AG04450 (cell line): ENCODE measurements around the gene ARMCX4. TPM values are rescaled to one million over a fixed set of nuclear protein-coding genes. Genes with fewer than 3 reads are reported as not detected.
A peak's percentile ranks its signal among the peaks of the same experiment; 100 is the strongest.

Experiments used
- CTCF ChIA-PET: fragments of 300-600, 350-600 bp; formaldehyde crosslinking; extraction: SDS; loops from one replicate; lab custom pipeline; 2022; ENCODE audit warnings: antibody characterized with exemption, inconsistent platforms; lab: Charles Lee
- POLR2A ChIA-PET: fragments of 350-600 bp; formaldehyde crosslinking; extraction: SDS; loops from one replicate; lab custom pipeline; 2021; ENCODE audit warnings: antibody characterized with exemption, inconsistent platforms; lab: Yijun Ruan, JAX
- DNase-seq: peaks from one replicate; pipeline ENCODE4 v3.0.0-alpha.2; 2011; ENCODE audit warnings: low read depth, low spot score
- H3K27ac ChIP-seq: one replicate; pipeline ENCODE4 v1.5.1; 2012; ENCODE audit warnings: low read depth, low read length, control low read depth
- H3K27me3 ChIP-seq: one replicate; pipeline ENCODE4 v1.6.0; 2012; ENCODE audit warnings: low read length; ENCODE audit not compliant: control insufficient read depth, insufficient read depth
- H3K4me3 ChIP-seq: 2 replicates; pipeline ENCODE4 v1.5.1; 2011; ENCODE audit warnings: mild to moderate bottlenecking, low read depth, low read length, control low read depth
- H3K9me3 ChIP-seq: 2 replicates; pipeline ENCODE4 v1.5.1; 2012; ENCODE audit warnings: low read length; ENCODE audit not compliant: control insufficient read depth, insufficient read depth
- CTCF ChIP-seq: IDR thresholded peaks from 2 replicates; pipeline ENCODE4 v1.5.1; 2011; ENCODE audit warnings: low read depth, low read length, control low read depth, inconsistent platforms
- polyA minus RNA-seq: library from RNA; depleted of rRNA, polyadenylated mRNA; stranded (reverse); fragments of >200 nt; gene quantifications from 2 replicates; pipeline ENCODE4 v1.2.3, GENCODE V29; 2011; rRNA and poly(A)+ RNA removed
- polyA plus RNA-seq: library from polyadenylated mRNA; depleted of rRNA; stranded (reverse); fragments of >200 nt; gene quantifications from 2 replicates; pipeline ENCODE4 v1.2.3, GENCODE V29; 2011; rRNA removed

Gene ARMCX4
- polyA plus RNA-seq (5.9 and 6.4 TPM in 2 replicates), polyA minus RNA-seq (6.1 and 6.6 TPM in 2 replicates)

GRCh38 chrX:101485212-101485949 lies at the start of gene ARMCX4:
ARMCX4 (plus strand) TSS chrX:101485456; CDS start chrX:101488590, 3,134 bp downstream.
- CTCF ChIA-PET: no interaction called here
- peak; percentile 26 for DNase-seq
- POLR2A ChIA-PET: interaction anchor here (0.9 kb wide), 1 partner anchor 70 kb away, joined by 3 read pairs; no protein-coding TSS in a partner anchor
- no peak for TF ChIP-seq CTCF
- H3K4me3 ChIP-seq: peak within 1 kb of the TSS; percentile 69
- no peaks in the 10 kb centered on the region for H3K27me3 ChIP-seq
- peak within 1 kb of the TSS; percentile 65 for H3K27ac ChIP-seq
- no peaks in the 10 kb centered on the region for H3K9me3 ChIP-seq

- Histone ChIP-seq H3K27ac (no peak overlapping the region), H3K27me3 (no peaks in the 10 kb centered on the region), H3K9me3 (no peaks in the 10 kb centered on the region), H3K4me3 (no peak overlapping the region)
- DNase-seq: no peak
- no peak for TF ChIP-seq CTCF
- POLR2A ChIA-PET: no interaction called here
- CTCF ChIA-PET: no interaction called here
Measured at GRCh38 chrX:101442085-101442484, 43.2 kb upstream of the ARMCX4 start.

- no peaks in the 10 kb centered on the region for H3K27me3 ChIP-seq
- TF ChIP-seq CTCF: no peak
- no peaks in the 10 kb centered on the region for H3K9me3 ChIP-seq
- no peak for DNase-seq
- POLR2A ChIA-PET: no interaction called here
- no peak overlapping the region for H3K4me3 ChIP-seq
- no peak overlapping the region for H3K27ac ChIP-seq
- CTCF ChIA-PET: no interaction called here
Measured at GRCh38 chrX:101449279-101449678, 36.0 kb upstream of the ARMCX4 start.

- Histone ChIP-seq H3K9me3 (no peaks in the 10 kb centered on the region), H3K27me3 (no peaks in the 10 kb centered on the region), H3K27ac (no peak overlapping the region), H3K4me3 (no peak overlapping the region)
- ChIA-PET CTCF (interaction anchor here (0.7 kb wide), 1 partner anchor 34 kb away, joined by 5 read pairs; no protein-coding TSS in a partner anchor), POLR2A (no interaction called here)
- DNase-seq: no peak
- no peak for TF ChIP-seq CTCF
Measured at GRCh38 chrX:101450085-101450484, 35.2 kb upstream of the ARMCX4 start.

GRCh38 chrX:101450961-101451360 lies 34.3 kb upstream of the ARMCX4 start:
- no peak for DNase-seq
- POLR2A ChIA-PET: no interaction called here

More at GRCh38 chrX:101450961-101451360, 34.3 kb upstream of the ARMCX4 start:
- no peaks in the 10 kb centered on the region for H3K27me3 ChIP-seq
- CTCF ChIA-PET: no interaction called here
- H3K27ac ChIP-seq: no peak overlapping the region
- no peaks in the 10 kb centered on the region for H3K9me3 ChIP-seq
- TF ChIP-seq CTCF: no peak
- no peak overlapping the region for H3K4me3 ChIP-seq
